Heart right ventricle (tissue), 16 donors: ENCODE results near the gene GPRC5B. TPM values are rescaled to one million over a fixed set of nuclear protein-coding genes. Genes with fewer than 3 reads are reported as not detected.

ENCODE experiments used
- ATAC-seq, 8 donors: fragments of 200-7000 bp; cut with Tn5 transposase; one replicate each; pipeline ENCODE4 v1.9.1; 2020; ENCODE audit warnings: mild to moderate bottlenecking in 8 of 8, moderate library complexity in 8 of 8, moderate number of reproducible peaks in 1 of 8
- DNase-seq, 2 donors: peaks; one replicate each; pipeline ENCODE4 v3.0.0-alpha.2; 2020
- H3K27ac ChIP-seq, 10 donors: fragments of 200-600 bp; sonication (generic) in 2 of 10; one replicate each; pipeline versions ENCODE4 v1.5.0 to v1.8.0; 2020 to 2022; ENCODE audit warnings: mild to moderate bottlenecking in 3 of 10
- H3K27me3 ChIP-seq, 7 donors: fragments of 200-600 bp; one replicate each; pipeline ENCODE4 v1.8.0; 2021 to 2022; ENCODE audit warnings: mild to moderate bottlenecking in 2 of 7
- H3K36me3 ChIP-seq, 9 donors: fragments of 200-600 bp; sonication (generic) in 1 of 9; one replicate each; pipeline versions ENCODE4 v1.5.0 to v1.8.0; 2020 to 2022; ENCODE audit warnings: mild to moderate bottlenecking in 2 of 9
- H3K4me1 ChIP-seq, 9 donors: fragments of 200-600 bp; sonication (generic) in 1 of 9; one replicate each; pipeline versions ENCODE4 v1.5.0 to v1.8.0; 2020 to 2022; ENCODE audit warnings: mild to moderate bottlenecking in 4 of 9
- H3K4me3 ChIP-seq, 10 donors: fragments of 200-600 bp; sonication (generic) in 2 of 10; one replicate each; pipeline versions ENCODE4 v1.5.0 to v1.8.0; 2020 to 2022; ENCODE audit warnings: mild to moderate bottlenecking in 7 of 10, moderate library complexity in 2 of 10
- H3K9me3 ChIP-seq, 11 donors: fragments of 200-600 bp in 10 of 11; sonication (generic) in 2 of 11; one replicate each; pipeline versions ENCODE4 v1.5.0 to v1.8.0; 2013 to 2022; ENCODE audit warnings: mild to moderate bottlenecking in 2 of 11, control low read depth in 1 of 11, moderate library complexity in 1 of 11
- CTCF ChIP-seq, 9 donors: fragments of 200-600 bp; sonication (generic) in 2 of 9; IDR thresholded peaks; one replicate each; pipeline versions ENCODE4 v1.5.0 to v1.8.0; 2021 to 2022; ENCODE audit warnings: antibody characterized with exemption in 9 of 9, mild to moderate bottlenecking in 5 of 9, moderate library complexity in 1 of 9
- WGBS, 2 donors: extraction: QIAGEN DNeasy Blood & Tissue Kit; methylation state at CpG; one replicate each; pipeline ENCODE4 v1.1.7; 2013; ENCODE audit warnings: inconsistent platforms in 1 of 2; 5-methylcytosine and 5-hydroxymethylcytosine counted together
- intact Hi-C, 10 donors: fragments of 100-400 bp; cut with DNase I; formaldehyde crosslinking; loops; one replicate each; pipeline versions ENCODE4 v1.11.1 to v1.14.2; 2022
- polyA plus RNA-seq, 2 donors: library from polyadenylated mRNA; stranded (reverse); fragments of 200-250 nt; gene quantifications; one replicate each; pipeline ENCODE4 v1.2.3, GENCODE V29; 2013
- total RNA-seq, 10 donors: library from RNA; stranded (reverse); fragmentation: NEBNext Ultra II Directional in 3 of 10; extraction: Animal tissue kit (Norgen Biotek cat#: 25700) in 3 of 10; gene quantifications; one replicate each; pipeline versions ENCODE4 v1.2.1 to v1.2.4, GENCODE V29; 2021 to 2023
- donor health status: Arrhythmogenic right ventricular cardiomyopathy.
- donor health status: ischemic (EF 13 %, LVEDD 7.1; RV severe dilation, severe dysfunction).
- donor health status: healthy with polysubstance abuse.
- donor health status: DM: no; HTN: yes; CAD: no.
- donor health status: DM: no; HTN: no; CAD: no.
- donor health status: ischemic (EF 25% LVEDD 6.9; RV normal size, moderate dysfunction).
- donor health status: ischemic (EF 25% LVEDD 5.7; RV mildly dilated, moderate dysfunction).
- donor health status: healthy.
- donor health status: DM: yes; HTN: yes; CAD: no.
- donor health status: Ischemic cardiomyopathy.
- donor health status: ischemic (EF 35%, LVEDD 5.7; RV mildly dilated, moderate dysfunction).
- donor health status: nonischemic (EF 11% LVEDD 7.7; RV severe dilation, severe dysfunction).
- donor health status: DM: yes; HTN: yes; CAD: no.
- donor health status: PGD.
- donor health status: ischemic (EF 29% LVEDD 5.4; RV normal size, mild dysfunction).
- donor health status: nonischemic (EF 23%, LVEDD 6.1; RV moderate dilation, normal function).

Gene GPRC5B
- total and polyA plus RNA-seq, 12 donors: 24.1 to 208 (median 69.4) TPM

DNA sequence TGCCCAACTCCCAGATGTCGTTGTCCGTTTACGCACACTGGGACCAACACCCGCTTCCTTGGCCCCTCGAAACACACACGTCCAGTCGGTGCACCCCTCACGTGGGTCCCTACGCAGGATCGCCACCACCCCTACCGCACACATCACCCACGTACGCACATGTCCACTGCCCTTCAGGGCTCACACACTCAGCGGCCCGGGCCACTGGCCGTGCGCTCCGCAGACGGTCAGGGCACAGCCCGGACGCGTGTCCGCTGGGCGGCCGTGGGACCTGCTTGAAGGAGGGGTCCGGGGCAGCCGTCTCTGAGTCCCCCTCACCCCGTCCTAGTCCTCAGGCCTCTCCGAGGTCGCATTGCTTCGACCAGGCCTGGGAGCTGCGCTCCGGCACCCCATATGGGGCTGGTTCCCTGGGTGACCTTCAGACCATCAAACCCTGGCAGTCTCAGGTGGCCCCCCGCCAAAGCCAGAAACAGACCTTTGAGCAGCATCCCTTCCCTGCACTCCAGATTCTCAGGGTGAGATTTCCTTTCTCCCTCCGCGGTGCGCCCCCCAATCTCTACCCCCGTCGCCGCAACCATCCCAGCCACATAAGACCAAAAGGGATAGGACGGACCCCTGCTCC lies 914 bp upstream of the GPRC5B start:
- DNase-seq (peak in 1 of 2 donors; percentile 22), ATAC-seq (peak; percentile 2 to 45 (median 25))
- peaks cover 0 to 39% (median 0%) of the 10 kb centered on the region in 7 donors for H3K27me3 ChIP-seq
- TF ChIP-seq CTCF (IDR thresholded peaks at IDR 0.05): no peak
- H3K36me3 ChIP-seq: peaks cover 0 to 13% (median 0%) of the 10 kb centered on the region in 9 donors
- peak overlapping the region in 4 of 10 donors; percentile 28 to 93 (median 40) for H3K27ac ChIP-seq
- intact Hi-C loops: loop anchor here in 9 of 10 donors (1.0 to 10.0 kb wide), 11 partner anchors 121 to 328 kb away; partner anchors contain the start of genes IQCK (in 1 of the 9), KNOP1 (in 1 of the 9) and VPS35L (in 1 of the 9)
- H3K9me3 ChIP-seq: peaks cover 0 to under 1% (median 0%) of the 10 kb centered on the region in 11 donors
- H3K4me1 ChIP-seq: peaks cover 0 to 42% (median 33%) of the 10 kb centered on the region in 9 donors
- peak overlapping the region; percentile 53 to 97 (median 86) for H3K4me3 ChIP-seq
- 22 to 25% methylated on average over 41 of the region's 41 CpGs for WGBS, 2 donors

DNA sequence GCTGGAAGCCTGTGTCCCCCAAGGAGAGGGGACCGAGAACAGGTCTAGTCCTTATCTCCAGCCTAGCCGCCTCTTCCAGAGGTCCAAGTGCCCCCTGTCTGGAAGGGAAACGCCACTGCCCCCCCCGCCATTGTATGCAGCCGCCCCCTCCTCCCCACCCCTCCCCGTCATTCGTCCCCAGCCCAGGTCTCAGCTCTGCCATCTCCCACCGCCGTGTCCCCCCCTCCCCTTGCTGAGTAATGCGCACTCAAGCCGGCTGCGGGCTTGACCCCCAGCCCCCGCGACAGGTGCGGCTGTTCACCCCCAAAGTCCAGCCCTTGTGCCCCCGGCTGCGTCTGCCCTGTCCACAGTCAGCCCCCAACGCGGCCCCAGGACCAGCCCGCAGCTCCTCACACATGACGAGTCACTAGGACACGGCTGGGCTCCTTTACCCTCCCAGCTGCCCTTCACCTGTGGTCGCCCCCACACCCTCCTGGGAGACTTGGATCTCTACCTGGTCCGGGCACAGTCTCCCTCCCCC lies 622 bp downstream of the GPRC5B start:
- intact Hi-C loops: loop anchor here in 8 of 10 donors (2.0 to 10.0 kb wide), 10 partner anchors 37 to 325 kb away; partner anchors contain the start of genes IQCK (in 7 of the 8) and KNOP1 (in 7 of the 8)
- DNase-seq: peak; percentile 34 to 40
- Histone ChIP-seq H3K4me1 (peaks cover 2 to 57% (median 45%) of the 10 kb centered on the region in 9 donors), H3K36me3 (peaks cover 0 to 29% (median 0%) of the 10 kb centered on the region in 9 donors), H3K27me3 (peaks cover 0 to 39% (median 0%) of the 10 kb centered on the region in 7 donors), H3K27ac (peak overlapping the region; percentile 82 to 97 (median 90)), H3K4me3 (peak overlapping the region; percentile 74 to 97 (median 88)), H3K9me3 (no peaks in the 10 kb centered on the region)
- TF ChIP-seq CTCF (IDR thresholded peaks at IDR 0.05): no peak
- peak; percentile 10 to 38 (median 27) for ATAC-seq
- WGBS, 2 donors: 2% methylated on average over 23 to 24 of the region's 24 CpGs

DNA sequence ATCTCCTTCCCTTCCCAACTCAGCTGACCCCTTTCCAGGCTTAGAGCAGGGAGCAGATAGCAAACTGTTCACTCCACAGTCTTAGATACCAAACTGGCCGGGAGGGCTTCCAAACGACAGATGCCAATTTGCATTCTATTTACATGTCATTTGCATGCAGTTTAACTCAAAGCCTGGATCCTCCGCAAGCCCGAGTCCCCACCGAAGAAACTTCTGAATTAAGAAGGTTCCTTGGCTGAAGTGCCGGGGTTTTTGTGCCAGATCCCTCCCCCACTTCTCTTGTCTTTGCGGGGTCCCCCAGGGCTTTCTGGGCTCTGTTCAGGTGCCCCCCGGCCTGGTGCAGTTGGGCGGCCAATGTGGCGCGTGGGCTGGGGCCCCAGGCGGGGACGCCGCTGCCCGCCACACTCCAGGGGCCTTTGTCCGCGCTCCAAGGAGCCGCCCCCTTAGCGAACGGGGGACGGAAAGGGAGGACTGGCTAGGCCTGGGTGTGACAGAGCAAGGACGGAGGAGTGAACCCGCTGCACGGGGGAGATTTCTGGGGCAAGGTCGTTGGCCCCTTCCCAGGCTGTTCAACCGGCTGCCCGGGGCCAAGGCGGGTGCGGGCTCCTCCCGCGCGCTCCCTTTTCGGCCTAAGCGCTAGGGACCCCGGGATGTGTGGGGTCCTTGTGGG lies 1.2 kb downstream of the GPRC5B start:
- intact Hi-C loops: loop anchor here in 8 of 10 donors (2.0 to 10.0 kb wide), 9 partner anchors 36 to 241 kb away; partner anchors contain the start of genes IQCK (in 7 of the 8) and KNOP1 (in 7 of the 8)
- H3K4me1 ChIP-seq: peaks cover 2 to 63% (median 51%) of the 10 kb centered on the region in 9 donors
- peaks cover 0 to 39% (median 0%) of the 10 kb centered on the region in 7 donors for H3K27me3 ChIP-seq
- peak overlapping the region; percentile 82 to 97 (median 90) for H3K27ac ChIP-seq
- peak overlapping the region; percentile 74 to 97 (median 88) for H3K4me3 ChIP-seq
- H3K36me3 ChIP-seq: peaks cover 0 to 34% (median 0%) of the 10 kb centered on the region in 9 donors
- ATAC-seq: peak; percentile 59 to 82 (median 72)
- WGBS, 2 donors: 0 to 1% methylated on average over 35 of the region's 35 CpGs
- TF ChIP-seq CTCF (IDR thresholded peaks at IDR 0.05): no peak
- peak; percentile 62 to 67 for DNase-seq
- H3K9me3 ChIP-seq: no peaks in the 10 kb centered on the region

- DNase-seq (peak in 1 of 2 donors; percentile 16), ATAC-seq (peak in 2 of 8 donors; percentile 8 to 20)
- intact Hi-C loops: loop anchor here in 8 of 10 donors (2.0 to 10.0 kb wide), 9 partner anchors 35 to 240 kb away; partner anchors contain the start of genes IQCK (in 7 of the 8) and KNOP1 (in 7 of the 8)
- Histone ChIP-seq H3K9me3 (no peaks in the 10 kb centered on the region), H3K27ac (peak overlapping the region; percentile 82 to 97 (median 90)), H3K27me3 (peaks cover 0 to 39% (median 0%) of the 10 kb centered on the region in 7 donors), H3K4me3 (peak overlapping the region; percentile 74 to 97 (median 88)), H3K36me3 (peaks cover 0 to 34% (median 0%) of the 10 kb centered on the region in 9 donors), H3K4me1 (peaks cover 2 to 71% (median 57%) of the 10 kb centered on the region in 9 donors)
- 24 to 46% methylated on average over 3 of the region's 3 CpGs for WGBS, 2 donors
- no peak for TF ChIP-seq CTCF (IDR thresholded peaks at IDR 0.05)
These were observed 2.0 kb downstream of the GPRC5B start for GRCh38 chr16:19882646-19883045.
